ENCODE measurements around the gene KLC1.
"Not testable (repeated sequence)": the region's sequence is repeated elsewhere in the genome, so short reads cannot be mapped to it uniquely, and the experiment has no call there.

Gene KLC1

DNA sequence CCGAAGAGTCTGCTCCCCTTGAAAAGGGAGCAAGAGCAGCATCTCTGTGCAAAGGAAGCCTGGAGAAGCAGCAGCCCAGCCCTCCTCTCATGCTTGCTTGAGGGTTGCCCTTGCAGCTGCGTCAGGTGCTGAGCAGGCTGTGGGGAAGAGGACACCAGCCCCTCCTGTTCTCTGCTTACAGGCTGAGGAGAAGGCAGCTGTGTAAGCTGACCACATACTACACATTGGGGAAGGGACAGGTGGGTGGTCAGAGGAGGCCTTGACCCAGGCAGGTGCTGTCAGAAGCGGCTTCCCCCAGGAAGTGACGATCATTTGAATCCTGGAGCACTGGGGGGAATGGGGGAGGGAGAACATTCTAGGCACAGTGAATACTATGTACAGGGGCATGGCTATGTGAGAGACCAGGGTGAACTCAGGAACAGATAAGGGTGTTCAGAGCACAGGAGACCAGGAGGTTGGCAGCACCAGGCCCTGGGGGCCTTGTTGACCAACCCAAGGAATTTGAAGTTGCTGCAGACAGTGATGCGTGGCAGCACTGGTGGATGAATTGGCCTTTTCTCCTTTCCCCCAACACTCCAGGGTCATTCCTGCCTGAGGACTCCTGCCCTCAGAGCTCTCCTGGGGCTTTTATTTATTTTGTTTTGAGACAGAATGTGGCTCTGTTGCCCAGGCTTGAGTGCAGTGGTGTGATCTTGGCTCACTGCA lies 2.7 kb upstream of the KLC1 start:
- no peak for DNase-seq

GRCh38 chr14:103627073-103628025 lies 1.7 kb upstream of the KLC1 start:
- DNase-seq: no peak

GRCh38 chr14:103628221-103628683 lies 759 bp upstream of the KLC1 start:
- no peak for DNase-seq

GRCh38 chr14:103629503-103630121 lies 601 bp downstream of the KLC1 start:
- peak; percentile 20 for DNase-seq

GRCh38 chr14:103630364-103631108 lies 1.5 kb downstream of the KLC1 start:
- no peak for DNase-seq

DNA sequence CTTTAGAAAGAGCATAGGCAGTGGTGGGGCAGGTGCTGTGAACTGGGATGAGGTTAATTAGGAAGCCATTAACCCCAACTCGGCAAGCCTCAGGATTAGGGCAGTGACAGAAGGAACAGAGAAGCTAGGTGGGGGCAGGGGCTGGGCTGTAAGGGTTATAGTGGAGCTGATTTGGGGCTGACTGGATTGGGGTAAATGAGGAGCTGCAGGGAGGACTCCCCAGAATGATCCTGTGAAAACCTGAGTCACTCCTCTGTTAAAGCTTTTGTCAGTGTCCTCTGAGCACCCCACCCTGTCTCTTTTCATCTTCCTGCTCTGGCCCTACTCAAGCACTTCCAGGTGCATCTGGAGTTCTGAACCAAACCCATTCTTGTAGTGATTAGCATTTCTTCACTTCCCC lies 4.4 kb downstream of the KLC1 start:
- DNase-seq: no peak

GRCh38 chr14:103634156-103634555 lies 5.1 kb downstream of the KLC1 start:
- no peak for DNase-seq

DNA sequence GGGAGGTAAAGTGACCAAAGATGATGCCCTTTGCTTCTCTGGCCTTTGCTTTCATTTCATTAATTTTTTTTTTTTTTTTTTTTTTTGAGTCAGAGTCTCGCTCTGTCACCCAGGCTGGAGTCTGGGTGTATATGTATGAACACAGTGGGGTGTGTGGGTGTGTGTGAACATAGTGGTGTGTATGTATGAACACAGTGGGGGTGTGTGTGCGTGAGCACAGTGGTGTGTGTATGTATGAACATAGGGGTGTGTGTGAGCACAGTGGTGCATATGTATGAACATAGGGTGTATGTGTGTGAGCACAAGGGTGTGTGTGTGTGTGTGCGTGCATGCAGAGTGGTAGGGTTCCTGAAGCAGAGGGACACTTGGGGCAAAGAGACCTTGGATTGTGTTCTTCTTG lies 9.6 kb downstream of the KLC1 start:
- no peak for DNase-seq

DNA sequence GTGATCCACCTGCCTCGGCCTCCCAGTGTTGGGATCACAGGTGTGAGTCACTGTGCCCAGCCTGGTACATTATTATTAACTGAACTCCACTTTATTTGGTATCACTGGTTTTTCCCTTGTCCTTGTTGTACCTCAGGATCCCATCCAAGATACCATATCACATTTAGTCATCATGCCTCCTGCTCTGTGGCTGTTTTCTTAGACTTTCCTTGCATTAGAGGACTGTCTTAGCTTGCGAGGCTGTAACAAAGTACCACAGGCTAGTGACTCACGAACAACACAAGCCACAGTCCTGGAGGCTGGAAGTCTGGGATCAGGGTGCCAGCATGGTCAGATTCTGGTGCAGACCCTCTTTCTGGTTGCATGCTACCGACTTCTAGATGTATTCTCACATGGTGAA lies 12.2 kb downstream of the KLC1 start:
- no peak for DNase-seq

DNA sequence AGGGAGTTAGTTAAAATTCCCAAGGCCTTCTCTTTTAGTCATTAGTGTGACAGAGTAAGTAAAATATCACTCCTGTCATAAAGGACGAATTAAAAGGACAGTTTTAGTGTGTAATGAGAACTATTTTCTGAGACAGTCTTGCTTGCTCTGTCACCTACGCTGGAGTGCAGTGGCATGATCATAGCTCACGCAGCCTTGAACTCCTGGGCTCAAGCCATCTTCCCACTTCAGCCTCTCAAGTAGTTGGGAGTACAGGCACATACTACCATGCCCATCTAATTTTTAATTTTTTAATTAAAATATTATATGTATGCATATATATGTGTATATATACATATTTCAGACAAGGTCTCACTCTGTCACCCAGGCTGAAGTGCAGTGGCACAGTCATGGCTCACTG lies 17.2 kb downstream of the KLC1 start:
- no peak for DNase-seq

DNA sequence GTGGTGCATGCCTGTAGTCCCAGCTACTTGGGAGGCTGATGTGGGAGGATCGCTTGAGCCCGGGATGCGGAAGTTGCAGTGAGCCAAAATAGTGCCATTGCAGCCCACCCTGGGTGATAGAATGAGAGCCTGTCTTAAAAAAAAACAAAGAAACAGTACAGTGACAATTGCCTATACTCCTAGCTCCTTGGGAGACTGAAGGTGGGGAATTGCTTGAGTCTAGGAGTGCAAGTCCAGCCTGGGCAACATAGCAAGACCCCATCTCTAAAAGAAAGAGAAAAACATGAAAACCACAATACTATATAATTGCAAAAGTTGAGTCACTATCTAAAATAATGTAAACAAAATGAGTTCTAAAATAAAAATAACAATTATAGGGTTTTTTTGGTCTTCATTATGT lies 20.0 kb downstream of the KLC1 start:
- DNase-seq: no peak

- DNase-seq: no peak
Measured at GRCh38 chr14:103650213-103650612, 21.2 kb downstream of the KLC1 start.

DNA sequence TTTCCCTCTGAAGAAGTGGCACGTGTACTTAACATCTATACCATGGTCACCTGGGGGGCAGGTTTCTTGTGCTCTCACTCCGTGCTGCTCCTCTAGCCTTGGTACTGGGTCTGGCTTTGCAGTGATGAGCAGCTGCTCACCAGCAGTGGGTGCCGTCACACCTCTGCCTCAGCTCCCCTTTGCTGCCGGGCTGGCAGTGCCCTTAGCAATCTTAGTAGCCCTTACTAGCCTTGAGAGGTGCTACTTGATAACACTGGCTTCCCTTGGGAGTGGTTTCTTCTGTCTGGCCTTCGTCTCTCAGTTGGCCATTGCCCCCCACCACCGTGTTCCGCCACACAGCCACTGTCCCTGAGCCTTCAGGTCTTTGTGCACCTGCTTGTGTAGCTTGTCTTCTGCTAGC lies 22.6 kb downstream of the KLC1 start:
- no peak for DNase-seq

DNA sequence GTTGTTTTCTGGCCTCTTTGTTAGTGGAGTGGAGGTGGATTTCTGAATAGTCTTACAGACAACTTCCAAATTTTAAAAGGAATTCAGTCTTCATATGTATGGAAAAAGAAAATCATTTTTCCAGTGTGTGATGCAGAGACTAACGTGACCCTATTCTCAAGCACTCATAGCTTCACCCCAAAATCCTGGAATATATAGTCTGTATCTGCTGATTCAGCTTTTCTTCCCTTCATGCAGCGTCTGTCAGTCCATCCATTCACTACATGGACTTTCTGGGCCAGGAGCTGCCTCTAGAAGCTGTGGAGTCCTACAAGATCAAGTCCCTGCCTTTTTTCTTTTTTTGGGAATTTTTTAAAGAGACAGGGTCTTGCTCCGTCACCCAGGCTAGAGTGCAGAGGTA lies 23.8 kb downstream of the KLC1 start:
- DNase-seq: no peak

DNA sequence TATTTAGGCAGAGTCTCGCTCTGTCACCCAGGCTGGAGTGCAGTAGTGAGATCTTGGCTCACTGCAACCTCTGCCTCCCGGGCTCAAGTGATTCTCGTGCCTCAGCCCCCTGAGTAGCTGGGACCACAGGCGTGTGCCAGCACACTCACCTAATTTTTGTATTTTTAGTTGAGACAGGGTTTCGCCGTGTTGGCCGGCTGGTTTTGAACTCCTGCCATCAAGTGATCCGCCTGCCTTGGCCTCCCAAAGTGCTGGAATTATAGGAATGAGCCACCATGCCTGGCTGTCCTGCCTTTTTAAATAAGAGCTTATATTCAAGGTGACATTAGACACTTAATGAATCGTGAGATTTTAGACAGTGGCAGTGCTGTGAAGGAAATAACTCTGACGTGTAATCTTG lies 24.3 kb downstream of the KLC1 start:
- not testable (repeated sequence) for DNase-seq

DNA sequence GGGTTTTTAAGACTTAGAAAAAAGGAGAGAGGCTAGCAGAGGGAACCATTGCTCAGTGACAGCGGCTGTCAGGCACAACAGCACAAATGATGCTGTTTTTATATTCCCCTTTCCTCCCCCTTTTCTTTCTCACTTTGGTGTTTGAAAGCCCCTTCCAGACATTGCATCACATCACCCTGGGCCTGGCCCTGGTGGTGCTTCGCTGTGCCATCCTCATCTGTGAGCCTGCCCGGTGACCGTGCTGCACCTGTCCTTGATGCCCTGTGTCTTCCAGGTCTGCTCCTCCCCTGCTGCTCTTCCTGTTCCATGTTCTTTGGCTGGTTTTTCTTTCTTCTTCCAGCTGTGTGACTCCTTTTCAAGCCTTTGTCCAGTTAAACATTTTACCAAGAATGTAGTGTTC lies 24.8 kb downstream of the KLC1 start:
- DNase-seq: no peak

DNA sequence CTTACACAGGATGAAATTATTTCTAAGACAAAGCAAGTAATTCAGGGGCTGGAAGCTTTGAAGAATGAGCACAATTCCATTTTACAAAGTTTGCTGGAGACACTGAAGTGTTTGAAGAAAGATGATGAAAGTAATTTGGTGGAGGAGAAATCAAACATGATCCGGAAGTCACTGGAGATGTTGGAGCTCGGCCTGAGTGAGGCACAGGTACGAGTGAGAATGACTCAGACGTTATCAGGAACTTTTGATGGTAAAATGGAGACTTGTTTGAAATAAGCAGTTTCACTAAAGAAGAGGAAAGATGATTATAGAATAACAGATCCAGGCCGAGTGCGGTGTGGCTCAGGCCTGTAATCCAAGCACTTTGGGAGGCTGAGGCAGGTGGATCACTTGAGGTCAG lies 25.6 kb downstream of the KLC1 start:
- DNase-seq: no peak

DNA sequence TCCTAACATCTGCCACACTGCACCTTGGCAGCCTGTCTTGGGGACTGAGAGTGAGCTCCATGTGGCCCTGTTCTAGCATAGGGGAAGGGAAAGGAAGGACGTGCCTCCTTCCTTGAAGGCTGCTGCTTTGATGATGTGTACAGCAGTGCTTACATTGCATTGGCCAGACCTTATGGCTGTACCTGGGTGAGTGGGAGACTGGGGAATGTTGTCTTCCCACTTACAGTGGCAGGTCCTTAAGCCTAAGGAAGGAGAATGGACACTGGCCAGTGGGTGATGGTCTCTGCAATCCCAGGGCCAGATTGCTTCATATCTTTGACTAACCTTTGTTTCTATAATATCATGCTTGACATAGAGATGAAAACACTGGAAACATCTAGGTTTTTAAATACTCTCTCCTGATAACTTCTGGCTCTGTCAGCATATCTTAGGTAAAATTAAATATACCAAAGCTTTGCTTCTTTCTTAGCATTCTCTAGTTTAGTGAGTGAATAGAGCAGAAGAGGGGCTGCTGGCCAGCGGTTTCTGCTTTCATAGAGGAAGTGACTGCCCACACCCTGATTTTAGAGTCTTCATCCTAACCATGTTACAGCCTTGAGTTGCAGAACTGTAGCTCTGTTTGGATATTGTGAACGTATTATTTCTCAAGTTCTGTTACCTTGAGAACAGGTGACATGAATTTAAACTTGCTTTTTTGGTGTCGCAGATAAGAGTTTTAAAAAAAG lies 27.2 kb downstream of the KLC1 start:
- DNase-seq: no peak

DNA sequence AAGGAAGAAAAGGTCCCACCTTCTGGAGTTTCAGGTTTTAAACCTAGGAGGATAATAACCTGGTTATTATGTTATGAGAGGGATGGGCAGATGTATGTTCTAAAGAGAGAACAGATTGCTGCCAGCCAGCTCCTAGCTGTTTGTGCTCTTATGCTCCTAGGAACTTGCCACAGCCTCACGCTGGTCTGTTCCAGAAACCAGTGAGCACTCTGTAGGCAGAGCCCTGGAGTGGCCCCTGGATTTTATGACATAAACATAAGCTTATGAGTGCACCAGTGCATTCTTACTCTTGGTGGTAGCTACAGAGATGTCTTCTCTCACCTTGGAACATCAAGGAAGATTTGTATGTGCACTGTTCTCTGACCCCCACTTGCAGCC lies 27.7 kb downstream of the KLC1 start:
- DNase-seq: no peak

DNA sequence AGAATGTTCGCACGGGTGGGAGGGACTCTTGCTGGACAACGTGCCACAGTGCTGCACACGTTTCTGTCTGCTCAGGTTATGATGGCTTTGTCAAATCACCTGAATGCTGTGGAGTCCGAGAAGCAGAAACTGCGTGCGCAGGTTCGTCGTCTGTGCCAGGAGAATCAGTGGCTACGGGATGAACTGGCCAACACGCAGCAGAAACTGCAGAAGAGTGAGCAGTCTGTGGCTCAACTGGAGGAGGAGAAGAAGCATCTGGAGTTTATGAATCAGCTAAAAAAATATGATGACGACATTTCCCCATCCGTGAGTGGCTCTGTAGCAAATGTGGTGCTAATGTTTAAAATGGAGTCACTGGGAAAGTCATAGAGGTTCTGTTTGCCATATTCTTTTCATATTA lies 28.5 kb downstream of the KLC1 start:
- no peak for DNase-seq

- no peak for DNase-seq
Measured at GRCh38 chr14:103659631-103660030, 30.6 kb downstream of the KLC1 start.

GRCh38 chr14:103662029-103662428 lies 33.0 kb downstream of the KLC1 start:
- no peak for DNase-seq
